ENCODE results near the gene NRXN3. TPM values are rescaled to one million over a fixed set of nuclear protein-coding genes. Genes with fewer than 3 reads are reported as not detected.

The NRXN3 gene
- polyA plus RNA-seq, 3 donors: 6.1 to 7.8 (median 6.4) TPM

DNA sequence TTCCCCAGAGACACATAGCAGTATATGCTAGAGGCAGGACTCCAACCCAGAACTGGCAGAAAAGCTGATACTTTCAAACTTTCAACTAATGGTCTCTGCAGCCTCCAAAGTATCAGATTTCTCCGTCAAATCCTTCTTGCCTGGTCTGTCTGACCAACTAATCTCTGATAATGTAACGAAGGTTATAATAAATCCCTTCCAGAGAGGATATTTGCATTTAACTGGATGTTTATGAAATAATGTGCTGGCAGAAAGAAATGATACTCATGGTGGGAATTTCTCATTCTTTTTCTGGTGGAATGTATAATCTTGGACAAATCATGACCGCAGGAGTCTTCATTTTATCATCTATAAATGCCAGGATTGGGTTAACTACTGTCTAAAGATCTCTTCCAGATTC lies 1180.8 kb downstream of the NRXN3 start:
- DNase-seq: no peak

DNA sequence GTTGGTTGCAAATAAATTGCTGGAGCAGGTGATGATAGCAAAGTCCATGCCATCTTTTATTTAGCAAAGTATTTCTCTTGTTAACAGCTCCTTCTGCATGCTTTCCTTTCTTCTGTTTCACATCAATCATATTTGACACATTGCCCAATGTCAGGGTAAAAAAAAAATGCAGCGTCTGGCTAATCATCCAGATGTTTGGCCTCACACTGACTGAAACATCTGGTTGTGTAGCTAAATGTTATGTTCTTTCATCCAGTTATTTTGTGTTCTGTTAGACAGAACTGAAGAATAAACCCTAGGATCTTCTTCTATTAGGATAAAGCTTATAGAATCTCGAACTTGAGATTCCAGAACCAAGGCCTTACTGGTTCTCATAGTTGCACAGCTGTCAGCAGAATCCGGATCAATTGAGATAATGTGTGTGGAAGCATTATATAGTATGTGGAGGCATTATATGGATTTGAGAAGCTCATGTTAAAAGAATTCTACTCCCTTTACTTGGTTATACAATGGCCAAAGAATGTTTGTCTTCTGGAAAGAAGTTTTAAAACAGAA lies 1182.0 kb downstream of the NRXN3 start:
- no peak for DNase-seq

DNA sequence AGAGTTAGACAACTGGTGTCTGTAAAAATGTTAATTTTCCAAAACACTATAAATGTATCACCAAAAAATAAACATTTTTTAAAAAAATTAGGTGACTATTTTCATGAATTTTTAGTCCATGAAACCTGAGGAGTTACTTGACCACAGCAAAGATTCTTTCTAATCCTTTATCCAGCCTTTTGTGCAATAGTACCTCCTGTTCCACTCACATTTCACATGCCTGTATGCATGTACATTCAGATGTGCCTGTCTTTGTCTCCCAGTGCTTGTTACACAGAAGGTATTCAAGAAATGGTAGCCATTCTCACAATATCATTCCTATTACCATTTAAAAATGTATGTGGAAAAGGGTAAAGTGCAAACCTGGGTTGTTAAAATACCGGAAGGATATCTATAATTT lies 1184.2 kb downstream of the NRXN3 start:
- DNase-seq: no peak

DNA sequence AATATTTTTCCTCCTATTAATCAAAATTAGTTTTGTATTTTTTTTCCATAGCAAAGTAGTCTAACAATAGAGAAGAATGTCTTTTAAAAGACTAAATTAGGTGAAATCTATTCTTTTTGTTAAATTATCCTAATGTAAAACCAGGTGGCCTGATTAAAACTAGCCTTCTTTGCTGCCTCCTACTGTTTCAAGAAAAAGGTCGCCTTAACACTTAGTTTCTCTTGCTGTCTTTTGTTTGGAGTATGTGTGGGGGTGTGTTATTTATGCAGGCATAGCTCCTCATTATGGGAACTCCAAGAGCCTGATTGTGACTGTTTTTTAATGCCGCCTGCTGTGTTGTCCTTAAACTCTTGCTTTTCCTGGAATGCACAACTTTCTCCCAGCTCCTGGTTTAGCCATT lies 1185.9 kb downstream of the NRXN3 start:
- peak; percentile 33 for DNase-seq

GRCh38 chr14:79357307-79357706 lies 1187.1 kb downstream of the NRXN3 start:
- no peak for DNase-seq

DNA sequence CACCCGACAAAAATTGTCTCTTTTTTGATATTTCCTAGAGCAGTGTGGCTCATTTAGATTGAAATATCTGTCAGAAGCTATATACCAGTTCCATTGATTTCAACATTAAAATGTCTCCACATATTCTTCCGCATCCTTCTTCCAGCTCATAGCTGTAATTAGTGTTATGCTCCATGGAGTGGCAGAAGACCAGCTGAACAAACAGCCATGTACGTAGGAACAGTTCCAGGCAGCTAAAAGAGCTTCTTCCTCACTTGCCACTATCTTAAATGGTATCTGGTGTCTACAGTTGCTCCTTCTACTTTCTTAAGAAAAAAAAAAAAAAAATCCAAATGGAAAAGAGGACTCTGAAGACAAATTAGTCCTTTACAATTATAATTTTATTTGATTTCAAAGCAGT lies 1193.1 kb downstream of the NRXN3 start:
- DNase-seq: no peak

- DNase-seq: no peak
Measured at GRCh38 chr14:79369359-79370332, 1199.5 kb downstream of the NRXN3 start.

GRCh38 chr14:79370969-79371368 lies 1200.8 kb downstream of the NRXN3 start:
- no peak for DNase-seq

GRCh38 chr14:79373451-79373850 lies 1203.3 kb downstream of the NRXN3 start:
- DNase-seq: no peak

- DNase-seq: no peak
Measured at GRCh38 chr14:79375356-79375755, 1205.2 kb downstream of the NRXN3 start.

- no peak for DNase-seq
Measured at GRCh38 chr14:79376557-79376956, 1206.4 kb downstream of the NRXN3 start.

- DNase-seq: no peak
Measured at GRCh38 chr14:79378020-79378419, 1207.8 kb downstream of the NRXN3 start.

GRCh38 chr14:79379266-79379665 lies 1209.1 kb downstream of the NRXN3 start:
- DNase-seq: no peak

GRCh38 chr14:79383031-79383430 lies 1212.9 kb downstream of the NRXN3 start:
- no peak for DNase-seq

GRCh38 chr14:79383475-79383874 lies 1213.3 kb downstream of the NRXN3 start:
- DNase-seq: no peak

- no peak for DNase-seq
Measured at GRCh38 chr14:79395061-79395460, 1224.9 kb downstream of the NRXN3 start.

- DNase-seq: peak; percentile 56
Measured at GRCh38 chr14:79404874-79405511, 1234.8 kb downstream of the NRXN3 start.

DNA sequence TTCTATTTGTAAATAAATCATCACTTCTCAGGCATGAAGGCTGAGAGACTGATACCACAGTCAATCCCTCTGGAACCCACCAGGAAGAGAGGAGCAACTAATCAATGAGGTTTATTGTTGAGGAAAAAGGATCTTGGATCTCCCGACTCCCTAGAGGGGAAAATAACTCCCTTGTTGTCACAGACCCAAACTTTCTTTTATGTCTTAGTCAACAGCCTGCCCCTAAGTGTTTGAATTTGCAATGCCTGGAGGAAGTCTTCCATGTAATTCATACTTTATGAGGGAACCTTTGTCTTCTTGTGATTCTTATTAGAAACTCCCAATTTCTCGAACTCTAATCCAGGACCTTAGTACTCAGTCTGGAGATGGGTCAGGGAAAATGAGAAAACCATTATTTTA lies 1235.3 kb downstream of the NRXN3 start:
- DNase-seq: no peak

GRCh38 chr14:79407572-79407971 lies 1237.4 kb downstream of the NRXN3 start:
- no peak for DNase-seq

DNA sequence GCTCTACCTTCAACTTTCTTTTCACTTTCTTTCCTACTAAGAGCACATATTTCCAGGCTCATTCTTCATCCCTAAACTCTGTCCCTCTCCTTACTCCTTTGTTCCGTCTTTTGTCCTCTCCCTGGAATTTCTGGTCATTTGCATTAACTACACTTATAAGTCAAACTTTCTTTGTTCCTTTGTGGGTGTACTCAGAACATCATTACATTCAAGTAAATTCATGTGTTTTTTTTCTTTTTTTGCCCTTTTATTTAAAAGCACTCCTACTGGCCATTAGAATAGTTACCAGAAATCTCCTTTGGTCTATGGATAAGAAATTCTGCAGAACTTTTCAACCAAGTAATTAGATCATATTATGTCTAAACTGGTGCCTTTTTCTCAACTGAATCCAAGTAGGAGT lies 1238.5 kb downstream of the NRXN3 start:
- no peak for DNase-seq

DNA sequence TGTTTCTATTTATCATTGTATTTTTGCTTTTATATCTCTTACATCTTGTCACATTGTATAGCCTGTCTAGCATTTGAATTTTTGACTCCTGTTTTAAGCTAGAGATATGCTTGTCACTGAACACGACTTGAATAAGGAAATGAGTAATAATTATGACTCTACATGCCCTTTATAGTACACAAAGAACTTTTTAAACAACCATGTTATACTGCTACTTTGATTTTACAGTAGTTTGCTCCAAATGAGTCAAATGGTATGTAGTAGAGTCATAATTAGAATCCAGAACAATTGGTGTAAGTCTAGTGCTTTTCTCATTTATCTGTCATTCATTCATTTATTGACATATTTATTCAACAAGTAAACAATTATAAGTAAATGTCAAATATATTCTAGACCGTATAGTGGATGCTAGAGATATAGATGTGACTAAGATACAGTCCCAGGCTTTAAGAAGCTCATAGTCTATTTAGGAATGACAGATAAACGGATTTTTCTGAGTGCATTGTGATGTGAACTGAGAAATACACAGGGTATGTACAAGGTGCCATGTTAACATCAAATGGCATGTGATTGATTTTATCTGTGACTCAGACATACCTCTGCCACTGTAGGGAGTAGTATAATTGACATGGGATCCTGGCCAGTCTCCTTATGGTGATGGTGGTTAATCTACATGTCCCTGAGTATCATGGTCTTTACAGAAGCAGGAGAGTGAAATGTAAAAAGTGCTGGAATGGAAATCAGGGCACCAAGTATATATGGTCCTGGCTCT lies 1241.4 kb downstream of the NRXN3 start:
- no peak for DNase-seq

DNA sequence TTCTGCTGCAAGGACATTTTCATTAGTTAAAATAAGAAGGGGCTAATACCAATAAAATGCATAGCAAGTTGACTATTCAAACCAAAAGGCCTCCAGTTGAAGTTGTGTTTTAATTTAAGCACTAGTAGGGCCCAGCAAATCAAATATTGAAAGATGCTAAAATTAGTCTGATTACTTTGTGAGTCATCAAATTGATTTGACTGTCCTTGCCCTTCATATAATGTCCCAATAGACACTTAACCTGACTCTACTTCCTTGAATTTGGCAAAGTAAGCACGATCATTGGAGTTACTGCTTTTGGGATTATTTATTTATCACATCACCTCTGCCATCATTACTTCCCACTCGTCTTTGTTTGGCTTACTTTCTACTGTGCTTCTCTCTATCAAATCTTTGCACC lies 1242.6 kb downstream of the NRXN3 start:
- DNase-seq: no peak
